ENCODE results near the gene TMEM203. TPM values are rescaled to one million over a fixed set of nuclear protein-coding genes. Genes with fewer than 3 reads are reported as not detected.
A peak's percentile ranks its signal among the peaks of the same experiment; 100 is the strongest.

Gene TMEM203
- total and polyA plus RNA-seq, 2 of the 13 experiments (the other 11 are each of a cell fraction or from before 2014, with no cell fraction given) = 23.4 to 36.7 TPM

- TF ChIP-seq ZBTB4 (CRISPR knock-in tag; IDR thresholded peaks at IDR 0.05; ENCODE audit: borderline replicate concordance) = no peak
- no peak for TF ChIP-seq FOSL1 (CRISPR knock-in tag; IDR thresholded peaks at IDR 0.05; ENCODE audit: borderline replicate concordance)
- no peak for TF ChIP-seq ZNF883 (CRISPR knock-in tag; IDR thresholded peaks at IDR 0.05; ENCODE audit: not compliant biosample characterization)
- no peak for TF ChIP-seq ATF1 (CRISPR knock-in tag; IDR thresholded peaks at IDR 0.05)
- TF ChIP-seq MAF1 (CRISPR knock-in tag; IDR thresholded peaks at IDR 0.05; ENCODE audit: borderline replicate concordance) = no peak
- TF ChIP-seq MED13 (CRISPR knock-in tag; IDR thresholded peaks at IDR 0.05) = no peak
- no peak for TF ChIP-seq SIX4 (CRISPR knock-in tag; IDR thresholded peaks at IDR 0.05)
- TF ChIP-seq ZNF333 (CRISPR knock-in tag; IDR thresholded peaks at IDR 0.05; ENCODE audit: borderline replicate concordance) = no peak; the same call in 1 of the 2 replicates
- no peak for TF ChIP-seq HDAC6 (IDR thresholded peaks at IDR 0.05; ENCODE audit: low read depth, low read length)
- TF ChIP-seq PHB2 (IDR thresholded peaks at IDR 0.05; ENCODE audit: partially characterized antibody) = no peak
- no peak for TF ChIP-seq PRMT3 (CRISPR knock-in tag; IDR thresholded peaks at IDR 0.05; ENCODE audit: borderline replicate concordance, low read depth)
- TF ChIP-seq RBFOX2 (IDR thresholded peaks at IDR 0.05; ENCODE audit: low read depth, low read length) = peak; percentile 74
- TF ChIP-seq NKX3-1 (CRISPR knock-in tag; IDR thresholded peaks at IDR 0.05) = no peak
- TF ChIP-seq MATR3 (CRISPR knock-in tag; IDR thresholded peaks at IDR 0.05) = no peak
- TF ChIP-seq MIXL1 (CRISPR knock-in tag; IDR thresholded peaks at IDR 0.05) = no peak
- TF ChIP-seq NFYB (CRISPR knock-in tag; IDR thresholded peaks at IDR 0.05) = peak; percentile 70
- no peak for TF ChIP-seq GFI1 (CRISPR knock-in tag; IDR thresholded peaks at IDR 0.05; ENCODE audit: borderline replicate concordance)
- TF ChIP-seq ATF2 (CRISPR knock-in tag; IDR thresholded peaks at IDR 0.05) = no peak
- TF ChIP-seq PAX8 (CRISPR knock-in tag; IDR thresholded peaks at IDR 0.05; ENCODE audit: borderline replicate concordance) = no peak
- TF ChIP-seq MNT (IDR thresholded peaks at IDR 0.05) = peak; percentile 39; the same call in 1 of the 2 replicates
- no peak for TF ChIP-seq SOX5 (CRISPR knock-in tag; IDR thresholded peaks at IDR 0.05; ENCODE audit: borderline replicate concordance)
Observed at GRCh38 chr9:137223078-137223970, 17.9 kb upstream of the TMEM203 start (continued).
